OCI-LY7 (cell line): ENCODE data around the gene SLC25A21. TPM values are rescaled to one million over a fixed set of nuclear protein-coding genes. Genes with fewer than 3 reads are reported as not detected.
"Not testable (repeated sequence)": the region's sequence is repeated elsewhere in the genome, so short reads cannot be mapped to it uniquely, and the experiment has no call there.

ENCODE experiments used
- BruUV-seq: library from RNA; stranded (reverse); fragments of 400-500 nt; replicated peaks from 2 replicates; lab custom pipeline; 2021; lab: Mats Ljungman, UMichigan
- CTCF ChIA-PET: fragments of 300-600 bp; sonication (Branson Sonifier 250); formaldehyde crosslinking; loops from one replicate; lab custom pipeline; 2022; ENCODE audit warnings: antibody characterized with exemption; ENCODE audit not compliant: unreplicated experiment; lab: Charles Lee
- POLR2A ChIA-PET: fragments of 300-600 bp; sonication (Branson Sonifier 250); formaldehyde crosslinking; loops from one replicate; lab custom pipeline; 2022; ENCODE audit warnings: antibody characterized with exemption; lab: Charles Lee
- DNase-seq: peaks from one replicate; pipeline ENCODE4 v3.0.0-alpha.2; 2015; ENCODE audit warnings: low spot score
- H2AFZ ChIP-seq: fragments of 200-600 bp; sonication (generic), shearing (Covaris generic); 2 replicates; pipeline ENCODE4 v1.6.1; 2014; ENCODE audit warnings: mild to moderate bottlenecking, antibody characterized with exemption, low read length, moderate library complexity
- H3K27ac ChIP-seq: fragments of 200-600 bp; sonication (generic); 2 replicates; pipeline ENCODE4 v1.5.1; 2014; ENCODE audit warnings: mixed run types, low read depth, mild to moderate bottlenecking, moderate library complexity, low read length, inconsistent platforms; ENCODE audit not compliant: poor library complexity, severe bottlenecking
- H3K36me3 ChIP-seq: fragments of 200-600 bp; sonication (generic); 2 replicates; pipeline ENCODE4 v1.6.1; 2014; ENCODE audit warnings: mild to moderate bottlenecking, antibody characterized with exemption, low read length, moderate library complexity, mixed read lengths; ENCODE audit not compliant: insufficient read depth
- H3K4me1 ChIP-seq: fragments of 200-600 bp; sonication (generic); 2 replicates; pipeline ENCODE4 v1.5.1; 2014; ENCODE audit warnings: mild to moderate bottlenecking, low read length; ENCODE audit not compliant: insufficient read depth, poor library complexity, severe bottlenecking
- H3K4me2 ChIP-seq: fragments of 200-600 bp; sonication (generic); 2 replicates; pipeline ENCODE4 v1.6.1; 2014; ENCODE audit warnings: mild to moderate bottlenecking, low read length
- H3K4me3 ChIP-seq: fragments of 200-600 bp; sonication (generic); 2 replicates; pipeline ENCODE4 v1.5.1; 2014; ENCODE audit warnings: mild to moderate bottlenecking, low read depth, low read length; ENCODE audit not compliant: poor library complexity, severe bottlenecking
- H3K79me2 ChIP-seq: fragments of 200-600 bp; sonication (generic); 2 replicates; pipeline ENCODE4 v1.6.1; 2016; ENCODE audit warnings: low read depth, mild to moderate bottlenecking, low read length, moderate library complexity, mixed read lengths; ENCODE audit not compliant: insufficient read depth
- H3K9me2 ChIP-seq: fragments of 200-600 bp; sonication (generic); 2 replicates; pipeline ENCODE4 v1.6.1; 2016; ENCODE audit warnings: mild to moderate bottlenecking, low read length, mixed read lengths; ENCODE audit not compliant: insufficient read depth
- H3K9me3 ChIP-seq: fragments of 200-600 bp; sonication (generic); 2 replicates; pipeline ENCODE4 v1.6.1; 2014; ENCODE audit warnings: mild to moderate bottlenecking, mixed run types, low read length, mixed read lengths
- H4K20me1 ChIP-seq: fragments of 200-600 bp; sonication (generic); 2 replicates; pipeline ENCODE4 v1.6.1; 2014; ENCODE audit warnings: mild to moderate bottlenecking, antibody characterized with exemption, low read length, moderate library complexity, mixed read lengths; ENCODE audit not compliant: insufficient read depth
- EZH2phosphoT487 ChIP-seq: fragments of 200-600 bp; sonication (generic); IDR thresholded peaks from 2 replicates; pipeline ENCODE4 v1.6.1; 2018; ENCODE audit warnings: low read depth, borderline replicate concordance, mild to moderate bottlenecking, mixed run types, antibody characterized with exemption, low read length, moderate library complexity, mixed read lengths
- intact Hi-C: fragments of 100-400 bp; cut with micrococcal nuclease; formaldehyde crosslinking; loops from one replicate; pipeline ENCODE4 v1.10.0; 2022; ENCODE audit not compliant: unreplicated experiment
- total RNA-seq, 2 experiments: library from RNA; depleted of rRNA in 1 of 2; stranded (reverse); fragments of >200 nt in 1 of 2; shearing (Covaris generic) in 1 of 2; gene quantifications; 2 replicates each; pipeline ENCODE4 v1.2.3, GENCODE V29; 2014 to 2022
- TF ChIP-seq, protein P1 (sequence below): fragments of 200-600 bp; sonication (generic); conservative IDR thresholded peaks from 2 replicates; pipeline ENCODE4 v1.5.1; 2014; ENCODE audit warnings: mild to moderate bottlenecking, antibody characterized with exemption, low read length, moderate library complexity, mixed read lengths

The SLC25A21 gene
- total RNA-seq, 2 experiments from 2014 or later: not detected

DNA sequence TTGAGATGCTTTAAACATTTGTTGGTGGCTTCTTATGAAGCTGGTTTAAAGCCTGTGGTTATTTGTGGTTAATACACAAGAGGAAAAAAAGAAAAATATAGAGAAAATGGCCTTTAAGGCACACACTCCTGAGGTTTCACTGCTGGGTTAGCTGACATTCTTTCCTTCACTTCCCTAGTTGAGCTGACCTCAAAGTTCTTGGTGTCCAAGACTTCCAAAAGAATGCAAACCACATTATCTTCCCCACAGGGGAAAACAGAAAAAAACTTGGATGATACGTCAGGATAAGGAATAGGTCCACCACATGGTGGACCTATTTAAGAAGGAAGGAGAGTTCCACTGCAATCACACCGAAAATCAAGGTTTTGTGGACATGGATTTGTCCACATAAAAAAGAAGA, 94.3 kb downstream of the SLC25A21 start:
- no peaks in the 10 kb centered on the region for H3K4me1 ChIP-seq
- POLR2A ChIA-PET: no interaction called here
- no peaks in the 10 kb centered on the region for H3K79me2 ChIP-seq
- no peak overlapping the region for H3K4me3 ChIP-seq
- DNase-seq: no peak
- no peaks in the 10 kb centered on the region for H3K9me3 ChIP-seq
- H2AFZ ChIP-seq: no peak overlapping the region
- no peak for TF ChIP-seq EZH2phosphoT487
- TF ChIP-seq, protein P1, sequence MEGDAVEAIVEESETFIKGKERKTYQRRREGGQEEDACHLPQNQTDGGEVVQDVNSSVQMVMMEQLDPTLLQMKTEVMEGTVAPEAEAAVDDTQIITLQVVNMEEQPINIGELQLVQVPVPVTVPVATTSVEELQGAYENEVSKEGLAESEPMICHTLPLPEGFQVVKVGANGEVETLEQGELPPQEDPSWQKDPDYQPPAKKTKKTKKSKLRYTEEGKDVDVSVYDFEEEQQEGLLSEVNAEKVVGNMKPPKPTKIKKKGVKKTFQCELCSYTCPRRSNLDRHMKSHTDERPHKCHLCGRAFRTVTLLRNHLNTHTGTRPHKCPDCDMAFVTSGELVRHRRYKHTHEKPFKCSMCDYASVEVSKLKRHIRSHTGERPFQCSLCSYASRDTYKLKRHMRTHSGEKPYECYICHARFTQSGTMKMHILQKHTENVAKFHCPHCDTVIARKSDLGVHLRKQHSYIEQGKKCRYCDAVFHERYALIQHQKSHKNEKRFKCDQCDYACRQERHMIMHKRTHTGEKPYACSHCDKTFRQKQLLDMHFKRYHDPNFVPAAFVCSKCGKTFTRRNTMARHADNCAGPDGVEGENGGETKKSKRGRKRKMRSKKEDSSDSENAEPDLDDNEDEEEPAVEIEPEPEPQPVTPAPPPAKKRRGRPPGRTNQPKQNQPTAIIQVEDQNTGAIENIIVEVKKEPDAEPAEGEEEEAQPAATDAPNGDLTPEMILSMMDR: no peak
- no peaks in the 10 kb centered on the region for H4K20me1 ChIP-seq
- H3K9me2 ChIP-seq: no peaks in the 10 kb centered on the region
- intact Hi-C loops: no loop called here
- no peak overlapping the region for H3K27ac ChIP-seq
- CTCF ChIA-PET: no interaction called here
- no peak overlapping the region for H3K4me2 ChIP-seq
- no TSS peak for BruUV-seq
- H3K36me3 ChIP-seq: no peaks in the 10 kb centered on the region

DNA sequence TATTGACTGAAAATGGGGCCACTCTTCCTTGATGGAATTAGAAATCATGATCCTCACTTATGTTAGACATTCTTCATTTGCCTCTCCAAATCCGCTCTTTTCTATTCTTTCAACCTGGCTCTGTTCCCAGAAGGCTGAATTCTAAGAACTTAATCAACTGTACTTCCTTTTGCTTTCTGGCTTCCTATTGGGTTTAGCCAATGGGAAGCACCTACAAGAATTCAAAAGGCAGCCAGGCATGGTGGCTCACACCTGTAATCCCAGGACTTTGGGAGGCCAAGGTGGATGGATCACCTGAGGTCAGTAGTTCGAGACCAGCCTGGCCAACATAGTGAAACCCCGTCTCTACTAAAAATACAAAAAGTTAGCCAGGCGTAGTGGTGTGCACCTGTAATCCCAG, 98.1 kb downstream of the SLC25A21 start:
- H3K4me1 ChIP-seq, H3K9me3 ChIP-seq, H3K27ac ChIP-seq, intact Hi-C loops, BruUV-seq, H3K9me2 ChIP-seq, H3K4me2 ChIP-seq, CTCF ChIA-PET, DNase-seq, H2AFZ ChIP-seq, H3K79me2 ChIP-seq, H3K4me3 ChIP-seq, H4K20me1 ChIP-seq, H3K36me3 ChIP-seq: not testable (repeated sequence)
- POLR2A ChIA-PET: interaction anchor here (0.7 kb wide), 2 partner anchors 26 to 480 kb away, joined by 3 to 5 read pairs; no protein-coding TSS in a partner anchor

DNA sequence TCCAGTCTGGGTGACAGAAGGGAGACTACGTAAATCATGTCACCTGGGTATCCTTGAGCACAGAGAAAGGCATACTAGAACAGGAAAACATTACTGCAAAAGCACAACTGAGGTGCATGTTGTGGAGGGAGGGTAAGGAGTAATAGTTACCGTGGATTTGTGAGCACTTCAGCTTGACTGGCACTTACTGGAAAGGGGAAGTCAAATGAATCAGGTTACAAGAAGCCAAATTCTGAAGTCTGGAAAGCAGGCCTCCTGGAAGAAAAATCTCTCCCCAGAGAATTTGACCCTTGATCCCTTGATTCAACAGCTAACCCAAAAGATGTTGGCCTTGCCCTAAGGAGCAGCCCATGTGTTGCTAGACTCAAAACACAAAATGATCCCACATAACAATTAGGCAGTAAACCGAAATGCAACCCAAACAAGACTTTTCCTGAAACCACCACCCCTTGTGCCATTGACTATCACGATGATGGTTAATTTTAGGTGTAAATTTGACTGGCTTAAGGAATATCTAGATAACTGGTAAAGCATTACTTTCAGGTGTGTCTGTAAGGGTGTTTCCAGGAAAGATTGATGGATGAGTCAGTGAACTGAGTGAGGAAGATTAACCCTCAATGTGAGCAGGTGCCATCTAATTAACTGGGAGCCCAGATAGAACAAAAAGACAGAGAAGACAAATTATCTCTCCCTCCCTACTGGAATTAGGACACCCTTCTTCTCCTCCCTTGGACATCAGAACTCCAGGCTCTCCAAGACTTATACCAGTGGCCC, 108.8 kb downstream of the SLC25A21 start:
- BruUV-seq: no TSS peak
- TF ChIP-seq EZH2phosphoT487: no peak
- TF ChIP-seq, protein P1: no peak
- intact Hi-C loops: no loop called here
- Histone ChIP-seq H3K4me2 (no peak overlapping the region), H3K4me3 (no peak overlapping the region), H3K9me3 (no peaks in the 10 kb centered on the region), H3K79me2 (no peaks in the 10 kb centered on the region), H4K20me1 (no peaks in the 10 kb centered on the region), H3K9me2 (no peaks in the 10 kb centered on the region), H2AFZ (no peak overlapping the region), H3K4me1 (no peaks in the 10 kb centered on the region), H3K36me3 (no peaks in the 10 kb centered on the region), H3K27ac (no peak overlapping the region)
- DNase-seq: no peak
- CTCF ChIA-PET: no interaction called here
- POLR2A ChIA-PET: no interaction called here
